AG09309 (cell line): Measurements from ENCODE around the gene FARS2.

Experiments used
- DNase-seq: peaks from one replicate; pipeline ENCODE4 v3.0.0-alpha.2; 2010; ENCODE audit warnings: low read depth
- H3K4me3 ChIP-seq: 2 replicates; pipeline ENCODE4 v1.5.1; 2011; ENCODE audit warnings: mild to moderate bottlenecking, low read depth, low read length, moderate library complexity; ENCODE audit not compliant: control insufficient read depth
- CTCF ChIP-seq: IDR thresholded peaks from 2 replicates; pipeline ENCODE4 v1.5.1; 2011; ENCODE audit warnings: mild to moderate bottlenecking, low read depth, low read length, inconsistent platforms; ENCODE audit not compliant: insufficient read depth, control insufficient read depth; ENCODE audit errors: missing control alignments

Gene FARS2

GRCh38 chr6:5438922-5439584 lies 177.7 kb downstream of the FARS2 start:
- no peak for DNase-seq
- no peak overlapping the region for H3K4me3 ChIP-seq
- TF ChIP-seq CTCF, result no peak

GRCh38 chr6:5439749-5440148 lies 178.4 kb downstream of the FARS2 start:
- no peak for DNase-seq
- no peak overlapping the region for H3K4me3 ChIP-seq
- TF ChIP-seq CTCF, result no peak

- no peak for DNase-seq
- TF ChIP-seq CTCF, result no peak
- no peak overlapping the region for H3K4me3 ChIP-seq
These were observed 181.0 kb downstream of the FARS2 start for GRCh38 chr6:5442319-5442718.

- DNase-seq, result no peak
- no peak overlapping the region for H3K4me3 ChIP-seq
These were observed 181.6 kb downstream of the FARS2 start for GRCh38 chr6:5442916-5443315.

GRCh38 chr6:5443491-5443890 lies 182.2 kb downstream of the FARS2 start:
- TF ChIP-seq CTCF, result no peak
- DNase-seq, result no peak
- H3K4me3 ChIP-seq, result no peak overlapping the region

More at GRCh38 chr6:5442916-5443315, 181.6 kb downstream of the FARS2 start:
- TF ChIP-seq CTCF, result no peak

- no peak for DNase-seq
- TF ChIP-seq CTCF, result no peak
- no peak overlapping the region for H3K4me3 ChIP-seq
These were observed 185.2 kb downstream of the FARS2 start for GRCh38 chr6:5446362-5447075.

GRCh38 chr6:5447921-5448320 lies 186.6 kb downstream of the FARS2 start:
- TF ChIP-seq CTCF, result no peak
- H3K4me3 ChIP-seq, result no peak overlapping the region

More at GRCh38 chr6:5447921-5448320, 186.6 kb downstream of the FARS2 start:
- no peak for DNase-seq
